NCI-H526 (cell line): ENCODE data around the gene GPR158.
"Not testable (repeated sequence)": the region's sequence is repeated elsewhere in the genome, so short reads cannot be mapped to it uniquely, and the experiment has no call there.

ENCODE experiments used
- DNase-seq, 2 experiments: peaks; one replicate each; lab custom pipeline; 2025; lab: John Stamatoyannopoulos, UW

GPR158 gene

GRCh38 chr10:25296324-25296723 lies 121.5 kb downstream of the GPR158 start:
- no peak for DNase-seq

GRCh38 chr10:25297466-25297865 lies 122.7 kb downstream of the GPR158 start:
- DNase-seq: no peak

DNA sequence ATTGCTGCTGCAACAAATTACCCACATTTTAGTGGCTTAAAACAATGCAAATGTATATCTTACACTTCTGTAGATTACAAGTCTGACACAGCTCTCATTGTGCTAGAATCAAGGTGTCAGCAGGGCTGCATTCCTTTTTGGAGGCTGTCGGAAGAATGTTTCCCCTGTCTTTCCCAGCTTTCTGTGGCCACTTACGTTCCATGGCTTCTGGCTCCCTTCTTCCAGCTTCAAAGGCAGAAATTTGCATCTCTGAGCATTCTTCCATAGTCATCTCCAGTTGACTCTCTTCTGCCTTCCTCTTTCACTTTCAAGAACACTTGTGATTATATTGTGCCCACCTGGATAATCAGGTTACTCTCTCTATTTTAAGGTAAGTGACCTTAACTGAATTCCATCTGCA lies 125.3 kb downstream of the GPR158 start:
- no peak for DNase-seq

DNA sequence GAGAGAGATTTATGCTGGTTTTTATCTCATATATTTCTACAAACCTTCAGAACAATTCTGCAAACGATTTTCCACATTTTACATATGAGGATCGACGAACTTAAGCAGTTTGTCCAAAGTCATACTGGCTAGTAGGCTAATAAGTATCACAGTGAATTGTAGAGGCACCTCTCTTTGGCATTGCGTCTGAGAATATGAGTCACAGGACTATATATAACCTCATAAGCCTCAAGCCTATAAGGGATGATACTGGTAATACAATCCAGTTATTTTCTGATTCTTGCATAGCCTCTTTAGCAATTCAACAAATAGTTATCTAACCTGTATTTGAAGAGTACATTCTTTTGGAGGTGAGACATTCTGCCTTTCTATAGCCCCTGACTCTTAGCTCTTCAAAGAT lies 129.8 kb downstream of the GPR158 start:
- DNase-seq: no peak

DNA sequence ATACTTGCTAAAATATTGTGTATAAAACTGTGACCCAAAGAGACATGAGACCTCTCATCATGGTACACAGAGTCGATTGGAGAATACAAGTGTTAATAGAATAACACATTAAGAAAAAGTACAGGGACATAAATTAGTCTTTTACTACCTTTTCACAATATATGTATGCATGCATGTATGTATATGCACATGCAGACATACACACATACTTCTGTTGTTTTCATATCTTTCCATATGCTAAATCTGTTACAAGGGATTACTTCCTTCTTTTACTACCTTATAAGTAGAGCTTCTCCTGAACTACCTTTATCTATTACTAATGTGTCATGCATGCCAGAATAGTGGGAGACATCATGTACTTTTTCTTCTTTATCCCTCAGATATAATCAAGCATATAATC lies 131.6 kb downstream of the GPR158 start:
- DNase-seq: no peak

DNA sequence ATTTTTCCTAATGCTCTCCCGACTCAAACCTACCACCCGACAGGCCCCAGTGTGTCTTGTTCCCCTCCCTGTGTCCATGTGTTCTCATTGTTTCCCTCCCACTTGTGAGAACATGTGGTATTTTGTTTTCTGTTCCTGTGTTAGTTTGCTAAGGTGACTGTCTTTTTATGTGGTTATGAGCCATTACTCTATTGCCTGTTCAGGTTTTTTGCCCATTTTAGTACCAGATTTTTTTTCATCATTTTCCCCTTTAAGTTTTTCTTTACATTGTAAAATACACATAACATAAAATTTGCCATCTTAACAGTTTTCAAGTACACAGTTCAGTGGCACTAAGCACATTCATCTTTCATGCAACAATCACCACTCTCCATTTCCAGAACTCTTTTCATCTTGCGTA lies 133.5 kb downstream of the GPR158 start:
- no peak for DNase-seq

DNA sequence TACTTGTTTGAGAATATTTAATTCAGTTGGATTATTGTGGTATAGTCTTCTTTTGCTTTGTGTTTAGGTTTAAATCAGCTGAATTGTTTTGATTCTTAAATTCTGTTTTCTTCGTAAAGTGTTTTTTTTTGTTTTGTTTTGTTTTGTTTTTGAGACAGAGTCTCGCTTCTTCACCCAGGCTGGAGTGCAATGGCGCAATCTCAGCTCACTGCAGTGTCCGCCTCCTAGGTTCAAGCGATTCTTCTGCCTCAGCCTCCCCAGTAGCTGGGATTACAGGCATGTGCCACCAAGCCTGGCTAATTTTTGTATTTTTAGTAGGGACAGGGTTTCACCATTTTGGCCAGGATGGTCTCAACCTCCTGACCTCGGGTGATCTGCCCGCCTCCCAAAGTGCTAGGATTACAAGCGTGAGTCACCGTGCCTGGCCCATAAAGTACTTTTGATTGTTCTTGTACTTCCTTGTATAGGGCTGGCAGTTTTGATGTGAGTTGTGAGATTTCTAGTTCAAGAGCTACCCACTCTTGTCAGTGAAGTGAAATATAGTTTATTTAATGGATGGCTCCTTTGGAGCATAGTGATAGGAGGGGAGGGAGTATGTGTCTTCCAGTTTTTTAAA lies 142.9 kb downstream of the GPR158 start:
- DNase-seq: not testable (repeated sequence)

DNA sequence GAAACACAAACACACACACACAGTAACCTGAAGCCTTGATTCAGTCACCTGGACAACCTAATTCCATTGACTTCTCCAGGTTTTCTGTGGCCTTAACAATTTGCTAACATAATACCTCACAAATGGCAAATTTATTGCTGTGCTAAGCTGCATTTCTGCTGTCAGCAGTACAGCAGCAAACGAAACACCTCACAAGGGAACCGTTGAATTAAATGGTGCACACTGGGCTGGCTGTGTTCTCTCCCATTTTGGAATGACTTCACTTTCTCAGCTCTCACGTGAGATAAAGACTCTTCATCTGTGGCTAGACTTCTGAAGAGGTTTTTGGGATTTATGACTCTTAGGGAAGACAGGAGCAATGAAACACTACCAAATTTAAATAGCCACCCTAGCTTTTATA lies 152.5 kb downstream of the GPR158 start:
- no peak for DNase-seq

DNA sequence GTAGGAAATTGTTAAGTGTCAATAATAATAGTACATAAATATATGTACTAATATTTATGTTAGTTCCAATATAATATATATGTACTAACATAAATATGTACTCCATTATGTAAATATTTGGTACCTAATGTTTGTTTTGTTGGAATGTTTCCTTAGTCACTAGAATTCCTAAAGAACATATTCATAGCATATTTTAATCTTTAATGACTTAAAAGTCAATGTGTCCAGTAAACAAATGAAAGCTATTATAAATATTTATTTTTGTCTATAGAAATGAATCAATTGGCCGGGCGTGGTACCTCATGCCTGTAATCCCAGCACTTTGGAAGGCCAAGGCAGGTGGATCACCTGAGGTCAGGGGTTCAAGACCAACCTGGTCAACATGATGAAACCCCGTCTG lies 153.6 kb downstream of the GPR158 start:
- no peak for DNase-seq

DNA sequence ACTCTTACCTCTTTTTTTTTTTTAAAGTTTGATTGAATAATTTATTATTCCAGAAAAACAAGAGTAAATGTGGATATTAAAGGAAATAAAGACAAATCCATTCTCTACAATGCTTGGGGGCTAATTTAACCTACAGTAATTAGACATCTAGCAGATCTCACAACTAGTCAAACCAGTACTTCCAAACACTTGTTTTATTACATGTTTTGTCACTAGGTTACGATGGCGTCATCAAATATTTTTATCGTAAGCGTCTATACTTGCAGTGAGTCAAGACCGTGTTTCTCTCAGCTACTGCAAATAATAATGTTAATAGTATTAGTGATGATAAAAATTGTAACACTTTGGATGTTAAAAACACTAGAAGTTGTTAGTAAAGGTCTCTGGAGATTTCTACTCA lies 154.8 kb downstream of the GPR158 start:
- not testable (repeated sequence) for DNase-seq

DNA sequence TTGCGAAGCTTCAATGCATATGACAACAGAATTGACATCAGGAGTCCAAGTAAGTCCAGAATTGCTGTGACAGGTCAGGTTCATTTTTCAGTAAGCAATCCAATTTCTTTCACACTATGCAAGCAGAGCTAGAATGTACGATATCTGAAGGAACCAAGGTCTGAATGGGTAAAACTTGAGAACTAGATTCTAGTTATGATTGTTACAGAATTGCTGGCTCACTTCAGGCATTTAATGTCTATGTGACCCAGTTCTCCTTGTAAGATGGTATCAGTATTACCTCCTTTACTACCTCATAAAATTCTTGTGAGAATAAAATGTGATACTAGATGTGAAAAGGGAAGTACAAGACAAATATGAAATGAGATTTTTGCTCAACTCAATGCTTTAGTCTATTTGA lies 159.6 kb downstream of the GPR158 start:
- no peak for DNase-seq

GRCh38 chr10:25336330-25336729 lies 161.5 kb downstream of the GPR158 start:
- no peak for DNase-seq

DNA sequence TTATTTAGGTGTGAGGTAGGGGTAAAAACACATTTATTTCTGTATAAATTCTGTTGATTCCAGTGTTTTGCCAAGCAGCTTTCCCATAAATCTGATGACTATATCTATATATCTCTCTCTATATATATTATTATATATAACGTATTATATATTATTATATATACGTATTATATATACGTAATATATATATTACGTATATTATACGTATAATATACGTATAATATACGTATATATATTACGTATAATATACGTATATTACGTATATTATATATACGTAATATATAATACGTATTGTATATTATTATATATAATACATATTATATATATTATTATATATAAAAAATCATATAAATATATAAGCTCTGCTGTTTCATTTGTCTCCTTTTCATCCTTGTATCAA lies 163.5 kb downstream of the GPR158 start:
- DNase-seq: no peak

DNA sequence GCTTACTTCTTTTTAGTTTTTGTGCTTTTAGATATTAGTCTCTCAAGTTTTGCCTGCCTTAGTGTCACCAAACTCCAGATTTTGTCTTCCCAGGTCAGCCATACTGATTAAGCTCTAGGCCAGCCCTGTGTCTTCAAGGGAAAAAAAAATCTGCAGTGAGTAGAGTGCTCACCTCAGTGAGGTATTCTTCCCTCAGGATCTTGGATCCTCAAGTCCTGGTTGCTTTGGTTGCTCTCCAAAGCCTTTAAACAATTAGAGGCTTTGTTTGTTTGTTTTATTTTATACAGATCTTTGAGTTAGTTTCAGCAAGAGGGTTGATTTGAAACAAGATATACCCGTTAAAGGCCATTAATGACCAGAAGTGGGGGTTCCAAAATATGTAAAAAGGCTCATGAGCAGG lies 165.2 kb downstream of the GPR158 start:
- DNase-seq: no peak

GRCh38 chr10:25349520-25349919 lies 174.7 kb downstream of the GPR158 start:
- no peak for DNase-seq

DNA sequence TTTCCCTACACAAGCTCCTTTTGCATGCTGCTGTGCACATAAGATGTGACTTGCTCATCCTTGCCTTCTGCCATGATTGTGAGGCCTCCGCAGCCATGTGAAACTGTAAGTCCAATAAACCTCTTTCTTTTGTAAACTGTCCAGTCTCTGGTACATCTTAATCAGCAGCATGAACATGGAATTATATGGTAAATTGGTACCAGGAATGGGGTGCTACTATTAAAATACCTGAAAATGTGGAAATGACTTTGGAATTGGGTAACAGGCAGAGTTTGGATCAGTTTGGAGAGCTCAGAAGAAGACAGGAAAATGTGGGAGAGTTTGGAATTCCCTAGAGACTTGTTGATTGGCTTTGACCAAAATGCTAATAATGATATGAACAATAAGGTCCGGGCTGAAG lies 181.8 kb downstream of the GPR158 start:
- no peak for DNase-seq

DNA sequence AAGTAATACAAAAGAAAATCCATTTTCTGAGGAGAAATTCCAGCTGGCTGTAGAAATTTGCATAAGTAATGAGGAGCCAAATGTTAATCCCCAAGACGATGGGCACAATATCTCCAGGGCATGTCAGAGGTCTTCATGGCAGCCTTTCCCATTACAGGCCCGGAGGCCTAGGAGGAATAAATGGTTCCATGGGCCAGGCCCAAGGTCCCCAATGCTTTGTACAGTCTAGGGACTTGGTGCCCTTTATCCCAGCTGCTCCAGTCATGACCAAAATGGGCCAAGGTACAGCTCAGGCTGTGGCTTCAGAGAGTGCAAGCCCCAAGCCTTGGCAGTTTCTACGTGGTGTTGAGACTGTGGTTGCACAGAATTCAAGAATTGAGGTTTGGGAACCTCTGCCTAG lies 182.5 kb downstream of the GPR158 start:
- DNase-seq: no peak

GRCh38 chr10:25382029-25382810 lies 207.4 kb downstream of the GPR158 start:
- DNase-seq: no peak

GRCh38 chr10:25382901-25383300 lies 208.1 kb downstream of the GPR158 start:
- DNase-seq: not testable (repeated sequence)

GRCh38 chr10:25383686-25384085 lies 208.9 kb downstream of the GPR158 start:
- no peak for DNase-seq

- DNase-seq: no peak
Observed at GRCh38 chr10:25384618-25385017, 209.8 kb downstream of the GPR158 start.

DNA sequence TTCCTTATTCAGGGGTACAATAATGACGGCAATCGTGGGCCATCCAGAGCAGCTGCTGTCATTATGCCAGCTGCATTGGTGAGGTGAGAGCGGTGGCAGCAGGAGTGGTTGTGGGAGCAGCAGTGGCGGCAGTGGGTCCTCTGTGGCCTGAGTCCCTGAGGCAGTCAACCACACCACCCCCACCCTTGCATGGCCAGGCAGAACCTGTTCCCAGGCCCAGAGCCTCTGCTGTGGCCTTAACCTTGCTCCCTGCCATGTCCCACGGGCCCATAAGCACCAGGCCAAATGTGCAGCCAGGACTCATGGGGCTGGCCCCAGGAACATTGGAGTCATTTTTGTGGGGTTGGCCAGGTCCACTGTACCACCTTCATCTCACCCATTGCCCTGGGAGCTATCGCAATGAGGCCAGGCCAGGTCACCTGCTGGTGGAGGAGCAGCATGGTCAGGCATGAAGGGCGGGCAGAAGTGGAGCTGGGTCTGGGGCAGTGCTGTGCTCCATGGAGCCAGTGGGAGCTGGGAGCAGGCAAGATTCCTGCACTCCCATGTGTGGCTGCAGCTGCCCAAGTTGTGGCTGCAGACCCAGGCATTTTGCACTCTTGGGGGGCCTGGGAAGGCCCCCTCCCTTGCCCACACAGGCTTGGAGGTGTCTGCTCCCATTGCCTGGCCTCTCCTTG lies 213.5 kb downstream of the GPR158 start:
- DNase-seq: no peak

DNA sequence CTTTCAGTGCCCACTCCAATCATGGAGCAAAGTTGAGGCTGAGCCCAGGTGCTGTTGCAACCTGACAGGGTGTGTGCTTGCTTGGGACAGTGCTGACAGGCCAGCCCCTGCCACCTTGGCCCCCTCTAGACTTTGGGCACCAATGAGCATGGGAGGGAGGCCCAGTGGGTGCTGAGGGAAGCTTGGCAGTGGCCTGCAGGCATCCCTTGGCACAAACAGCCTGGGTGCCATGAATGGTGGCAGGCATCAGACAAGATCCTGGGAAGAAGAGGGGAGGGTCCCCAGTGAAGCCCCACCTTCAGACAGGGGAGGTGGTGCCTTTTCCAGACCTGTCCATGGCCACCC lies 214.0 kb downstream of the GPR158 start:
- no peak for DNase-seq
